Activated CD4-positive, alpha-beta T cell treated with anti-CD3 and anti-CD28 coated beads for 4 hours (primary cell): Measurements from ENCODE around the gene IFNG-AS1.

Experiments
- DNase-seq, 2 donors: peaks; one replicate each; pipeline ENCODE4 v3.0.0-alpha.2; 2020

Gene IFNG-AS1

DNA sequence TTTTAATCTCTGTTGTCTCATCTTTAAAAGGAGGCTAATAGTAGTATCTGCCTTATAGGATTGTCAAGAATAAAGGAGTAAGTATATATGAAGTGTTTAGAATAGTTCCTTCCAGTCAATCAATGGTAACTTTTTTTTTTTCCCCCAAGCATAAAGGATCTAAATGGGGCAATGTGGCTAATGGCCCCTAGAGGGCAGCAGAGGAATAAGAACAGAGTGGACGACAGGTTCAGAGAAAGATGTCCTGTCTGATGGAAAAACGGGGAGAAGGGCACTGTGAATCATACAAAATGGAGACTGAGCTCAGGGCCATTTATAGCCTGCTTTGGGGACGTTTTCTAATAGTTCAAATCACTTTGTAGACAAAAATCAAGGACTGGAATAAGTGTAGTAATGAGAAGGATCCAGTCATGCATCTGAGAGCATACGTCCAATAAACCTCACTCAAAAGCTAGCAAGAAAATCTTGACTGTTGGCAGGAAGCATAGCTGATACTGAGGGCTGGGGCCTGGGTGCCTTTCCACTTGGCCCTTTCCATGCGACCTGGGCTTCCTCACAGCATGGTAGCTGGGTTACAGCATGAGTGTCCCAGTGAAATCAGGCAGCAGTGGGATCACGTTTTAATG is 51.3 kb downstream of the IFNG-AS1 start:
- peak; percentile 56 to 71 for DNase-seq

GRCh38 chr12:68042212-68042699 is 53.0 kb downstream of the IFNG-AS1 start:
- DNase-seq: peak; percentile 11 to 23

DNA sequence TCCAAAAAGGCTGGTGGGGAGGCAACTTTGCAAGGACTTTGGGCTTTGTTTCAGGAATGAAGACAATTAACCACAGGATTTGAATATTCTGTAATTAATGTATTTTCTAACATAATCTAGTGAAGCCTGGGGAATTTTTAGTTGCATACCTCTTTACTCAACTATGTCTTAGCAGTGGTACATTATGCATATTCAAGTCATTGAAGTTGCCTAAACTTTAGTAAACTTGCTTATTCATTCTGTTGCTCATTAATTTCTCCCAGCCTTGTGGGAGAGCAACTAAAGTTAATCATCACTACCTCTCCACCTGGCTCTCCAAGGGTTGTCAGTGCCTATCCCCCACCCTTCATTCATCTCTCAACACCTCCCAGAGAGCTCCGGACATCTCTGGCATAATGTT is 54.2 kb downstream of the IFNG-AS1 start:
- DNase-seq: no peak

GRCh38 chr12:68048648-68049297 is 59.5 kb downstream of the IFNG-AS1 start:
- DNase-seq: no peak

DNA sequence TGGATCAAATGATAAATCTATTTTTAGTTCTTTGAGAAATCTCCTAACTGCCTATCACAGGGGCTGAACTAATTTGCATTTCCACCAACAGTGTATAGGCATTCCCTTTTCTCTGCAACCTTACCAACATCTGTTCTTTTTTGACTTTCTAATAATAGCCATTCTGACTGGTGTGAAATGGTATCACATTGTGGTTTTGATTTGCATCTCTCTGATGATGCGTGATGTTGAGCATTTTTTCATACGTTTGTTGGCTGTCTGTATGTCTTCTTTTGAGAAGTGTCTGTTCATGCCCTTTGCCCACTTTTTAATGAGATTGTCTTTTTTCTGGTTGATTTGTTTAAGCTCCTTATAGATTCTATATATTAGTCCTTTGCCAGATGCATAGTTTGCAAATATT is 67.1 kb downstream of the IFNG-AS1 start:
- no peak for DNase-seq

- DNase-seq: no peak
Measured at GRCh38 chr12:68063900-68064590, 74.8 kb downstream of the IFNG-AS1 start.

- no peak for DNase-seq
Measured at GRCh38 chr12:68065163-68065562, 75.9 kb downstream of the IFNG-AS1 start.

DNA sequence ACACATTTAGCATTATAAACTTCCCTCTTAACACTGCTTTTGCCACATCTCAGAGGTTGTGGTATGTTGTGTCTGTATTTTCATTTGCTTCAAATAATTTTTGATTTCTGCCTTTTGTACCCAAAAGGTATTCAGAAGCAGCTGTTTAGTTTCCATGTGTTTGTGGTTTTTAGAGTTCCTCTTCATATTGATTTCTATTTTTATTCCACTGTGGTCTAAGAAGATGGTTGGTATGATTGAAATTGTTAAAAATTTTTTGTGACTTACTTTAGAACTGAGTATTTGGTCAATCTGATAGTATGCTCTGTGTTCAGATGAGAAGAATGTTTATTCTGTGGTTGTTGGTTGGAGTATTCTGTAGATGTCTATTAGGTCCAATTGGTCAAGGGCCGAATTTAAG is 76.4 kb downstream of the IFNG-AS1 start:
- DNase-seq: no peak

DNA sequence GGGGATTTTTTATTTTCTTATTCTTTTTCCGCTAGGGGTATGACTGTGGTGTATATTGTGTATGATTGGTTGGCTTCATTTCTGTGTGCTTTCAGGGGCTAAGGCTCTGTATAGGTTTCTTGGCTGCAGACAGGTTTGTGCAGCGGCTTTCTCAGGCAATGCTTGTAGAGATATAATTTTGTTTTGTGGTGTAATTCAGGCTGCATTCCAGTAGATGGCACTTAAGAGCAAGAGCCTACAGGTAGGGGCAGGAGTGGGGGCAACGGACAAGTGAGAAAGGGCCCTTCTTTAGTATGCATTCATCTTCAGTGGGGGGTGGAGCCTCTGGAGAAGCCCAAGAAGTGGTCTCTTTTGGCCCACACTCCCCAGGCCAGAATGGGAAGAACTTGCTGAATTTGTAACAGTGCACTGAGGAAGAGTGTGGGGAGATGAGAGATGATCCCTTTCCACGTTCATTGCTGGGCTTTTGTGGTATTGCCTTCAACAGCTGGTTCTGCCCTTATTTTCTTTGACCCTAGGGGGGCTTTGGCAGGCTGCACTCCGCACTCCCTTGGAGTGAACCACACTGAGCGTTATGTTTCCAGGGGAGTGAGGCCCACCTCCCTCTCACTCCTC is 78.6 kb downstream of the IFNG-AS1 start:
- DNase-seq: no peak

- no peak for DNase-seq
Measured at GRCh38 chr12:68069275-68069674, 80.0 kb downstream of the IFNG-AS1 start.
